RWPE1 (cell line): Measurements from ENCODE around the gene CLDN9.

Experiments used
- CTCF ChIA-PET: fragments of 350-600 bp; sonication (Branson Sonifier 250); formaldehyde crosslinking; extraction: SDS; loops from one replicate; lab custom pipeline; 2021; lab: Yijun Ruan, JAX
- POLR2A ChIA-PET: fragments of 400-600 bp; formaldehyde crosslinking; extraction: SDS; loops from one replicate; lab custom pipeline; 2020; ENCODE audit warnings: antibody characterized with exemption; ENCODE audit not compliant: low non-redundant PET; lab: Yijun Ruan, JAX
- DNase-seq: peaks from one replicate; pipeline ENCODE4 v3.0.0; 2012; ENCODE audit warnings: low spot score
- H3K27ac ChIP-seq: fragments of 450-650 bp; 2 replicates; pipeline ENCODE4 v1.5.1; 2017
- TF ChIP-seq, protein P1 (sequence below): fragments of 450-650 bp; conservative IDR thresholded peaks from 2 replicates; pipeline ENCODE4 v1.5.1; 2017; ENCODE audit warnings: low read depth, mild to moderate bottlenecking

The CLDN9 gene

DNA sequence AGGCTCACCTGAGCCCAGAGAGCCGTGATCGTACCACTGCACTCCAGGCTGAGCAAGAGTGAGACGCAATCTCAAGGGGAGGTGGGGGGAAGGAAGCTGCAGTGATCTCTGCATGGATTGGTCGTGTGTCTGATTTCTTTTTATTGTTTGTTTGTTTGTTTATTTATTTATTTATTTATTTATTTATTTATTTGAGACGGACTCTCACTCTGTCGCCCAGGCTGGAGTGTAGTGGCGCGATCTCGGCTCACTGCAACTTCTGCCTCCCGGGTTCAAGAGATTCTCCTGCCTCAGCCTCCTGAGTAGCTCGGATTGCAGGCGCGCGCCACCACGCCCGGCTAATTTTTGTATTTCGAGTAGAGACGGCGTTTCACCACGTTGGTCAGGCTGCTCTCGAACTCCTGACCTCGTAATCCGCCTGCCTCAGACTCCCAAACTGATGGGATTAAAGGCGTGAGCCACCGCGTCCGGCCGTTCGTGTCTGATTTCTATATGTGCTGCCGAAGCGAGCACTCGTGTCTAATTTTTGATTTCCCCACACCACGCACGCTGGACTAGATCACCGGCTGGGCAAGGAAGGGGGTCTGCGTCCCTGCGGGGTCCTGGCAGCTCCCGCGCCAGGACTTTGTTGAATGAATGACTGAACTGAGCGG, 7.0 kb downstream of the CLDN9 start:
- DNase-seq: no peak
- POLR2A ChIA-PET: interaction anchor here (1.2 to 5.0 kb wide), 3 partner anchors 9 to 21 kb away, joined by 3 to 49 read pairs (median 48); no protein-coding TSS in a partner anchor
- TF ChIP-seq, protein P1, sequence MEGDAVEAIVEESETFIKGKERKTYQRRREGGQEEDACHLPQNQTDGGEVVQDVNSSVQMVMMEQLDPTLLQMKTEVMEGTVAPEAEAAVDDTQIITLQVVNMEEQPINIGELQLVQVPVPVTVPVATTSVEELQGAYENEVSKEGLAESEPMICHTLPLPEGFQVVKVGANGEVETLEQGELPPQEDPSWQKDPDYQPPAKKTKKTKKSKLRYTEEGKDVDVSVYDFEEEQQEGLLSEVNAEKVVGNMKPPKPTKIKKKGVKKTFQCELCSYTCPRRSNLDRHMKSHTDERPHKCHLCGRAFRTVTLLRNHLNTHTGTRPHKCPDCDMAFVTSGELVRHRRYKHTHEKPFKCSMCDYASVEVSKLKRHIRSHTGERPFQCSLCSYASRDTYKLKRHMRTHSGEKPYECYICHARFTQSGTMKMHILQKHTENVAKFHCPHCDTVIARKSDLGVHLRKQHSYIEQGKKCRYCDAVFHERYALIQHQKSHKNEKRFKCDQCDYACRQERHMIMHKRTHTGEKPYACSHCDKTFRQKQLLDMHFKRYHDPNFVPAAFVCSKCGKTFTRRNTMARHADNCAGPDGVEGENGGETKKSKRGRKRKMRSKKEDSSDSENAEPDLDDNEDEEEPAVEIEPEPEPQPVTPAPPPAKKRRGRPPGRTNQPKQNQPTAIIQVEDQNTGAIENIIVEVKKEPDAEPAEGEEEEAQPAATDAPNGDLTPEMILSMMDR: no peak
- CTCF ChIA-PET: interaction anchor here (0.6 to 2.6 kb wide), 4 partner anchors 11 to 49 kb away, joined by 3 to 13 read pairs (median 8); no protein-coding TSS in a partner anchor
- peak overlapping the region; percentile 99 for H3K27ac ChIP-seq

DNA sequence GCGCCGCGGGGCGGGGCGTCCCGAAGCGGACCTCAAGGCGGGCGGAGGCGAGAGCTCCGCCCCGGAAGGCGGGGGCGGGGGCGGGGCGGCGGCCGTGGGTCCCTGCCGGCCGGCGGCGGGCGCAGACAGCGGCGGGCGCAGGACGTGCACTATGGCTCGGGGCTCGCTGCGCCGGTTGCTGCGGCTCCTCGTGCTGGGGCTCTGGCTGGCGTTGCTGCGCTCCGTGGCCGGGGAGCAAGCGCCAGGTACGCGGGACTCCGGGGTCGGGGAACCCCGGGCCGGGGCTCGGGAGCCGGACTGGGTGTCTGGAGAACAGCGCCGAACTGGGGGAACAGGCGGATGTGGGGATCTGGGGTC, 7.5 kb downstream of the CLDN9 start, which contains the start of gene TNFRSF12A:
Gene TNFRSF12A (plus strand): TSS at position 122 of the 357 bp plus-strand sequence. CDS start 30 bp downstream, at position 152.
- ChIA-PET POLR2A (interaction anchor here (0.6 to 5.0 kb wide), 6 partner anchors 9 to 28 kb away, joined by 3 to 49 read pairs (median 7); no protein-coding TSS in a partner anchor), CTCF (interaction anchor here (1.3 to 2.6 kb wide), 4 partner anchors 11 to 110 kb away, joined by 3 to 13 read pairs (median 8); no protein-coding TSS in a partner anchor)
- DNase-seq: peak; percentile 75
- H3K27ac ChIP-seq: peak within 1 kb of the TSS; percentile 99
- TF ChIP-seq, protein P1: no peak

DNA sequence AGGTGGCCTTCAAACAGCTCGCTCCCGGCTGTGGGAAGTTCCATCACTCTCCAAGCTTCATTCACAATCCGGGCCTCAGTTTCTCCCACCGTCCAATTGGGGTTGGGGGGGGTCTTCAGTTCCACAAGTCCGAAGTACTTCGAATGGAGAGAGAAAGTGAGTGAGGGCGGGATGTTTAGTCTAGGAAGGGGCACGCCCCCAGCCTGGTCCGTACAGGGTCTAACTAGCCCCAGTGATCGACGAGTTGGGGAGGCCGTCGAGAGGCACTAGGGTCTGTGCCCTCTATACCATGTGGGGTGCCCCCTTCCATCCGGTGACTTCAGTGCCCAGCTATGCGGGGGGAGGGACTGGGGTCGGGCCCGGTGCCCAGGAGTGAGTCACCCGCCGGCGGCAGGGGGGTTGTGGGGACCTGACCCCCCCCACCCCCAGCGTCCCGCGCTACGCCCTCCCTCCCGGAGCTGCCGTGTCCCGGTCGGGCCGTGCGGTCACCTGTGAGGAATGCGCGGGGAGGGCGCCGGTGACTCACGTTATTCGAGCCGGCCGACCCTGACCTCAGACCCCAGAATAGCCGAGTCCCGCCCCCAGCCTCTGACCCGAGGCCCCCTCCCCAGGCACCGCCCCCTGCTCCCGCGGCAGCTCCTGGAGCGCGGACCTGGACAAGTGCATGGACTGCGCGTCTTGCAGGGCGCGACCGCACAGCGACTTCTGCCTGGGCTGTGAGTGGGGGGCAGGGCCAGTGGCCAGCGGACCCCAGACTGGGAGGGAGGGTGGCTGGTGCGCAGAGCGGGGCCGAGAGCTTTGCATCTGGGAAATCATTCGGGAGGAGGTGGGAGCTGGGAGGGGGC, 8.1 kb downstream of the CLDN9 start:
- DNase-seq: peak; percentile 91
- POLR2A ChIA-PET: interaction anchor here (0.5 to 5.0 kb wide), 12 partner anchors 10 to 573 kb away, joined by 3 to 49 read pairs (median 6); partner anchors contain the start of gene KCTD5
- peak overlapping the region; percentile 99 for H3K27ac ChIP-seq
- TF ChIP-seq, protein P1: no peak
- CTCF ChIA-PET: interaction anchor here (0.8 to 2.6 kb wide), 6 partner anchors 9 to 109 kb away, joined by 3 to 13 read pairs (median 5); no protein-coding TSS in a partner anchor

DNA sequence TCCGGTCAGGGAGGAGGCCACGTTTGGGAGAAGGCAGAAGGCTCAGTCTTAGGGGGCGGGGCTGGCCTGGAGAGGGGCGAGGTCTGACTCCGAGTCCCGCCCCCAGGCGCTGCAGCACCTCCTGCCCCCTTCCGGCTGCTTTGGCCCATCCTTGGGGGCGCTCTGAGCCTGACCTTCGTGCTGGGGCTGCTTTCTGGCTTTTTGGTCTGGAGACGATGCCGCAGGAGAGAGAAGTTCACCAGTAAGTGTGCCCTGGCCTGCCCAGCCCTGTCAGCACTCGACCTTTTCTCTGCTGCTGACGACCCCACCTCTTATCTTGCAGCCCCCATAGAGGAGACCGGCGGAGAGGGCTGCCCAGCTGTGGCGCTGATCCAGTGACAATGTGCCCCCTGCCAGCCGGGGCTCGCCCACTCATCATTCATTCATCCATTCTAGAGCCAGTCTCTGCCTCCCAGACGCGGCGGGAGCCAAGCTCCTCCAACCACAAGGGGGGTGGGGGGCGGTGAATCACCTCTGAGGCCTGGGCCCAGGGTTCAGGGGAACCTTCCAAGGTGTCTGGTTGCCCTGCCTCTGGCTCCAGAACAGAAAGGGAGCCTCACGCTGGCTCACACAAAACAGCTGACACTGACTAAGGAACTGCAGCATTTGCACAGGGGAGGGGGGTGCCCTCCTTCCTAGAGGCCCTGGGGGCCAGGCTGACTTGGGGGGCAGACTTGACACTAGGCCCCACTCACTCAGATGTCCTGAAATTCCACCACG, 8.9 kb downstream of the CLDN9 start:
- TF ChIP-seq, protein P1: peak; percentile 17
- POLR2A ChIA-PET: interaction anchor here (0.5 to 5.0 kb wide), 10 partner anchors 9 to 574 kb away, joined by 3 to 49 read pairs (median 7); partner anchors contain the start of gene KCTD5
- CTCF ChIA-PET: interaction anchor here (0.6 to 2.6 kb wide), 7 partner anchors 9 to 108 kb away, joined by 3 to 13 read pairs (median 4); no protein-coding TSS in a partner anchor
- DNase-seq: peak; percentile 68
- H3K27ac ChIP-seq: peak overlapping the region; percentile 99

DNA sequence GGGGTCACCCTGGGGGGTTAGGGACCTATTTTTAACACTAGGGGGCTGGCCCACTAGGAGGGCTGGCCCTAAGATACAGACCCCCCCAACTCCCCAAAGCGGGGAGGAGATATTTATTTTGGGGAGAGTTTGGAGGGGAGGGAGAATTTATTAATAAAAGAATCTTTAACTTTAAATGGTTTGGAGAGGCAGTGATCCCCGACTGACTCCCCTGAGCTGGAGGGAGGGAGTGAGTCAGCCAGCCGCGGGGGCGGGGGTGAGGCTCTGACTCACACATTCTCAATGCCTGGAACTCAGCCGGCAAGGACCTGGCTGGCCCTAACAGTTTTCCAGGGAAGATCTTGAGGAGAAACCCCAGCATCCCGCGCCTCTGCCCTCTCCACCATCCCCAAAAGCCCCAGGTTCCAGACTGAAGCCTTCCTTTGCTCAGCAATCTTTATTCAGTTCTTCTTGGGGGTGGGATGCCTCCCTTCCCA, 9.5 kb downstream of the CLDN9 start:
- POLR2A ChIA-PET: interaction anchor here (0.5 to 5.0 kb wide), 5 partner anchors 11 to 40 kb away, joined by 3 to 49 read pairs (median 10); no protein-coding TSS in a partner anchor
- CTCF ChIA-PET: interaction anchor here (0.6 to 2.6 kb wide), 4 partner anchors 9 to 19 kb away, joined by 4 to 13 read pairs (median 8); no protein-coding TSS in a partner anchor
- peak overlapping the region; percentile 99 for H3K27ac ChIP-seq
- TF ChIP-seq, protein P1: no peak
- peak; percentile 89 for DNase-seq
